Stimulated activated CD4-positive, alpha-beta T cell treated with anti-CD3 and anti-CD28 coated beads, Interleukin-4, amount 100 ng/mL, for 24 hours (primary cell): ENCODE results near the gene AKT3.

Experiments
- DNase-seq: peaks from one replicate; pipeline ENCODE4 v3.0.0-alpha.2; 2020

The AKT3 gene

GRCh38 chr1:243455760-243456651 is 394.0 kb downstream of the AKT3 start:
- no peak for DNase-seq

- DNase-seq: no peak
Measured at GRCh38 chr1:243454328-243454997, 395.6 kb downstream of the AKT3 start.

GRCh38 chr1:243452092-243452491 is 398.0 kb downstream of the AKT3 start:
- no peak for DNase-seq

- no peak for DNase-seq
Measured at GRCh38 chr1:243449373-243449772, 400.7 kb downstream of the AKT3 start.

GRCh38 chr1:243447844-243448243 is 402.2 kb downstream of the AKT3 start:
- DNase-seq: no peak

GRCh38 chr1:243447347-243447746 is 402.7 kb downstream of the AKT3 start:
- no peak for DNase-seq

- no peak for DNase-seq
Measured at GRCh38 chr1:243443557-243443956, 406.5 kb downstream of the AKT3 start.

GRCh38 chr1:243441601-243442000 is 408.4 kb downstream of the AKT3 start:
- no peak for DNase-seq

- no peak for DNase-seq
Measured at GRCh38 chr1:243440406-243440805, 409.6 kb downstream of the AKT3 start.

- DNase-seq: no peak
Measured at GRCh38 chr1:243438815-243439214, 411.2 kb downstream of the AKT3 start.
